Left ventricle myocardium inferior (tissue), 1 donor: ENCODE measurements around the gene KLC1. TPM values are rescaled to one million over a fixed set of nuclear protein-coding genes. Genes with fewer than 3 reads are reported as not detected.

Experiments used
- DNase-seq: peaks from one replicate; pipeline ENCODE4 v3.0.0-alpha.2; 2020
- H3K27ac ChIP-seq: fragments of 200-600 bp; replicated peaks from 2 replicates; pipeline ENCODE4 v1.8.0; 2021
- H3K27me3 ChIP-seq: fragments of 200-600 bp; 2 replicates; pipeline ENCODE4 v1.8.0; 2021; ENCODE audit warnings: low read depth
- H3K36me3 ChIP-seq: fragments of 200-600 bp; 2 replicates; pipeline ENCODE4 v1.8.0; 2021
- H3K4me1 ChIP-seq: fragments of 200-600 bp; 2 replicates; pipeline ENCODE4 v1.8.0; 2021
- H3K4me3 ChIP-seq: fragments of 200-600 bp; 2 replicates; pipeline ENCODE4 v1.8.0; 2021; ENCODE audit warnings: mild to moderate bottlenecking, moderate library complexity
- H3K9me3 ChIP-seq: fragments of 200-600 bp; replicated peaks from 2 replicates; pipeline ENCODE4 v1.8.0; 2021
- CTCF ChIP-seq: fragments of 200-600 bp; IDR thresholded peaks from 2 replicates; pipeline ENCODE4 v1.8.0; 2021; ENCODE audit warnings: antibody characterized with exemption, mild to moderate bottlenecking, borderline replicate concordance
- intact Hi-C: fragments of 100-400 bp; cut with micrococcal nuclease; formaldehyde crosslinking; loops from one replicate; pipeline ENCODE4 v1.11.0; 2022
- total RNA-seq: library from RNA; stranded (reverse); fragmentation: NEBNext Ultra II Directional; extraction: Animal tissue kit (Norgen Biotek cat#: 25700); gene quantifications from one replicate; pipeline ENCODE4 v1.2.1, GENCODE V29; 2021
- donor health status: DM: no; HTN: yes; CAD: no; lungs with severe emphysema.

Gene KLC1
- total RNA-seq, 1 donor from 2014 or later = 137 TPM

- TF ChIP-seq CTCF = no peak
- Histone ChIP-seq H3K27ac (no peak overlapping the region), H3K9me3 (no peaks in the 10 kb centered on the region), H3K36me3 (peaks cover 46% of the 10 kb centered on the region), H3K27me3 (no peaks in the 10 kb centered on the region), H3K4me3 (no peak overlapping the region), H3K4me1 (peaks cover 62% of the 10 kb centered on the region)
- no peak for DNase-seq
- intact Hi-C loops = no loop called here
Measured at GRCh38 chr14:103728721-103729120, 99.7 kb downstream of the KLC1 start.

- Histone ChIP-seq H3K4me3 (no peak overlapping the region), H3K4me1 (peaks cover 57% of the 10 kb centered on the region), H3K27ac (peak overlapping the region; percentile 68)
Measured at GRCh38 chr14:103729496-103730448, 100.8 kb downstream of the KLC1 start.

GRCh38 chr14:103730490-103731035 lies 101.6 kb downstream of the KLC1 start:
- TF ChIP-seq CTCF = peak; percentile 25
- peak; percentile 71 for DNase-seq
- H3K9me3 ChIP-seq = no peaks in the 10 kb centered on the region
- peaks cover 57% of the 10 kb centered on the region for H3K4me1 ChIP-seq
- intact Hi-C loops = no loop called here
- no peaks in the 10 kb centered on the region for H3K27me3 ChIP-seq
- peaks cover 65% of the 10 kb centered on the region for H3K36me3 ChIP-seq
- H3K4me3 ChIP-seq = no peak overlapping the region
- peak overlapping the region; percentile 68 for H3K27ac ChIP-seq

More at GRCh38 chr14:103729496-103730448, 100.8 kb downstream of the KLC1 start:
- Histone ChIP-seq H3K9me3 (no peaks in the 10 kb centered on the region), H3K36me3 (peaks cover 57% of the 10 kb centered on the region), H3K27me3 (no peaks in the 10 kb centered on the region)
- no peak for DNase-seq
- TF ChIP-seq CTCF = no peak
- intact Hi-C loops = no loop called here

- H3K27me3 ChIP-seq = no peaks in the 10 kb centered on the region
- peaks cover 59% of the 10 kb centered on the region for H3K4me1 ChIP-seq
- no peak overlapping the region for H3K4me3 ChIP-seq
- H3K9me3 ChIP-seq = no peaks in the 10 kb centered on the region
- peak overlapping the region; percentile 30 for H3K27ac ChIP-seq
- no peak for DNase-seq
- intact Hi-C loops = no loop called here
- no peak for TF ChIP-seq CTCF
- H3K36me3 ChIP-seq = peaks cover 74% of the 10 kb centered on the region
Measured at GRCh38 chr14:103731481-103731880, 102.5 kb downstream of the KLC1 start.

- intact Hi-C loops = no loop called here
Measured at GRCh38 chr14:103731916-103732867, 103.2 kb downstream of the KLC1 start.

More at GRCh38 chr14:103731916-103732867, 103.2 kb downstream of the KLC1 start:
- TF ChIP-seq CTCF = no peak
- no peaks in the 10 kb centered on the region for H3K27me3 ChIP-seq
- H3K36me3 ChIP-seq = peaks cover 81% of the 10 kb centered on the region
- H3K9me3 ChIP-seq = no peaks in the 10 kb centered on the region
- H3K27ac ChIP-seq = peak overlapping the region; percentile 30
- H3K4me1 ChIP-seq = peaks cover 66% of the 10 kb centered on the region
- no peak for DNase-seq
- H3K4me3 ChIP-seq = no peak overlapping the region
